NCI-H2081 (cell line): ENCODE measurements around the gene RPL37.
"Not testable (repeated sequence)": the region's sequence is repeated elsewhere in the genome, so short reads cannot be mapped to it uniquely, and the experiment has no call there.

Source experiments
- DNase-seq, 2 experiments: peaks; one replicate each; lab custom pipeline; 2025; lab: John Stamatoyannopoulos, UW

The RPL37 gene

GRCh38 chr5:40796487-40796889 is 38.5 kb downstream of the RPL37 start:
- DNase-seq = no peak

- not testable (repeated sequence) for DNase-seq
Observed at GRCh38 chr5:40794877-40795276, 40.1 kb downstream of the RPL37 start.

DNA sequence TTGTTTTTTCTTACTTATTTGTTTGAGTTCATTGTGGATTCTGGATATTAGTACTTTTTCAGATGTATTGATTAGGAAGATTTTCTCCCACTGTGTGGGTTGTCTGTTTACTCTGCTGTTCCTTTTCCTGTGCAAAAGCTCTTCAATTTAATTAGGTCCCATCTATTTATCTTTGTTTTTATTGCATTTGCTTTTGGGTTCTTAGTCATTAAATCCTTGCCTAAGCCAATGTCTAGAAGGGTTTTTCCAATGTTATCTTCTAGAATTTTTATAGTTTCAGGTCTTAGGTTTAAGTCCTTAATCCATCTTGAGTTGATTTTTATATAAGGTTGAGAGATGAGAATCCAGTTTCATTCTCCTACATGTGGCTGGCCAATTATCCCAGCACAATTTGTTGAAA is 40.7 kb downstream of the RPL37 start:
- not testable (repeated sequence) for DNase-seq

DNA sequence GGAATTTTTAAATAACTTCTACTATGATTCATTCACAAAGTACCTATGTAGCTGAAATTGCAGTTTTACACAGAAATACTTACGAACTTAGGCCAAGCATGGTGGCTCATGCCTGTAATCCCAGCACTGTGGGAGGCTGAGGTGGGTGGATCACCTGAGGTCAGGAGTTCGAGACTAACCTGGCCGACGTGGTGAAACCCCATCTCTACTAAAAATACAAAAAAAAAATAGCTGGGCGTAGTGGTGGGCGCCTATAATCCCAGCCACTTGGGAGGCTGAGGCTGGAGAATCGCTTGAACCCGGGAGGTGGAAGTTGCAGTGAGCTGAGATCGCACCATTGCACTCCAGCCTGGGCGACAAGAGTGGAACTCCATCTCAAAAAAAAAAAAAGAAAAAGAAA is 42.3 kb downstream of the RPL37 start:
- not testable (repeated sequence) for DNase-seq

DNA sequence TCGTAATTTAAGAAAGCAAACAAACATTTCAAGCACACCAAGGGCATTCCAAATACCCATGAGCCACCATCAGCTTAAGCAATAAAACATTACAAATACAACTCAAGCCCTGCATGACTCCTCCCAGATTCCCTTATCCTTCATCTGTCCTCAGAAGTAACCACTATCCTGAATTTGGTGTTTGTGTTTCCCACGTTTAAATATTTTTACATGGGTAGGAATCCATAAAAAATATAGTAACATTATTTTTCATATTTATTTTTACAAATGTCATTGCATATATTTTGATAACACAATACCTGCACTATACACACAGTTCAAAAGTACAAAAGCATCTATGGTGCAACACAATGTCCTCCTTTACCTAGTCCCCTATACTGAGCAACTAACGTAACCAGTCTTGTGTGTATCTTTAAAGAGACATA is 43.3 kb downstream of the RPL37 start:
- DNase-seq = no peak

- no peak for DNase-seq
Observed at GRCh38 chr5:40790947-40791593, 44.0 kb downstream of the RPL37 start.

DNA sequence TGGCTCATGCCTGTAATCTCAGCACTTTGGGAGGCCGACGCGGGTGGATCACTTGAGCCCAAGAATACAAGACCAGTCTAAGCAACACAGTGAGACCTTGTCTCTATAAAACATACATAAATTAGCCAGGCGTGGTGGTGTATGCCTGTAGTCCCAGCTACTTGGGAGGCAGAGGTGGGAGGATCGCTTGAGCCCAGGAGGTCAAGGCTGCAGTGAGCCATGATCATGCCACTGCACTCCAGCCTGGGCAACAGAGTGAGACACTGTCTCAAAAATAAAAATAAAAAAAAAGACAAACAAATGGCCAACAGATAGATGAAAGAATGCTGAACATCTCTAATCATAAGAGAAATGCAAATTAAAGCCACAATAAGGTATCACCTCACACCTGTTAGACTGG is 46.1 kb downstream of the RPL37 start:
- DNase-seq = not testable (repeated sequence)

- DNase-seq = no peak
Observed at GRCh38 chr5:40787986-40788385, 47.0 kb downstream of the RPL37 start.

- DNase-seq = not testable (repeated sequence)
Observed at GRCh38 chr5:40786664-40787063, 48.4 kb downstream of the RPL37 start.

DNA sequence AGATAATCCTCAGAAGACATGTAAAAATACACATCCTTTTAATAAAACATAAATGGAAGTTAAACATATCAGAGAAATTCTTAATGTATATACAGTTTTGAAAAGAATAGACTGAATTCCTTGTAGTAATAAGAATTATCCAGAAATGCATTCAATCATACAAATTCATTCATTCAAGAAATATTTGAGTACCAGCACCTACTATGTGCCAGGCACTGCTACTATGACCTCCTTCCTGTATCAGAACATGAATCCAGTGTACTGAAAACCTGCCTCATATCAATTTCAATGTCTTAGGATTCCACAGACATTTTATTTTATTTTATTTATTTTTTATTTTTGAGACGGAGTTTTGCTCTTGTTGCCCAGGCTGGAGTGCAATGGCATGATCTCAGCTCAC is 50.1 kb downstream of the RPL37 start:
- DNase-seq = no peak

DNA sequence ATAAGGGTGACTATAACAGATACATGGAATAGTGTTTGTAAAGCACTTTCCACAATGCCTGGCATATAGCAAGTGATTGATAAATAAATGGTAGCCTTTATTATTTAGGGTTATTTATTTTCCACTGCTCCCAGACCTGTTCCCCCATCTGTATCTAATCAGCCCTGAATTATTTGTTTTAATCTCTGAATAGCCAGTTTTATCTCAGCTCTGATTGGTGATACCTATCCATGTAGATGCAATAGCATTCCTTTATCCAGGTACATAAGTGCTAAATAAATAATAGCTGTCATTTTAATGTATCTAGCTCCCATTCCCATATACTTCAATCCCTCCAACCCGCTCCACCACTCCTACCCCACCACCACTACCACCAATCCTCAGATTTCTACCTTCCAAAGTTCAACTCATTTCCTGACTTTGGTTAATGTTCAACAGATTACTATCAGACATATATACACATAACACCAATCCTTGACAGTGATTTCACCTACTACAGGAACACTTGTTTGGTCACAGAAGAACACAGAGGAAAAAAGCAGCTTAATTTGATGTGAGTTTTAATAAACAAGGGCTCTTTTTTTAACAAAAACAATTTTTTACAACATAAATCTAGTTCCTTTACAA is 50.9 kb downstream of the RPL37 start:
- no peak for DNase-seq

GRCh38 chr5:40781843-40782409 is 53.1 kb downstream of the RPL37 start:
- no peak for DNase-seq

- no peak for DNase-seq
Observed at GRCh38 chr5:40780858-40781257, 54.2 kb downstream of the RPL37 start.

GRCh38 chr5:40780199-40780598 is 54.8 kb downstream of the RPL37 start:
- DNase-seq = no peak

DNA sequence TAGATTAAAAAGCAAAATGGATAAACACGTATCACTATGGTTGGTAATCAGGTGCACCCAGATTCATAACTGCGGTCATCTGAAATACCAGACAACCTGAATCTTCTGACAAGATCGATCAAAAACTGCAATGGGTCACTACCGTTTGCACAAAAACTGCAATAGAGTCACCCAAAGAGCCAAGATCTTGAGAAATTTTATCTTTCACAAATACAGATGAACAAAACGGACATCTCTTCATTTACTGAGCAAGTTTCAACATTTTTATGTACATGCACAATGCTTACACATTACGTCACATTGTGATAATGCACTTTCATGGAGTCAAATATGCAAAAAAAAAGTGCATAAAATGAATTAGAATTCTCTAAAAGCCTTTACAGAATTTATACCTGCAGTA is 55.5 kb downstream of the RPL37 start:
- no peak for DNase-seq

DNA sequence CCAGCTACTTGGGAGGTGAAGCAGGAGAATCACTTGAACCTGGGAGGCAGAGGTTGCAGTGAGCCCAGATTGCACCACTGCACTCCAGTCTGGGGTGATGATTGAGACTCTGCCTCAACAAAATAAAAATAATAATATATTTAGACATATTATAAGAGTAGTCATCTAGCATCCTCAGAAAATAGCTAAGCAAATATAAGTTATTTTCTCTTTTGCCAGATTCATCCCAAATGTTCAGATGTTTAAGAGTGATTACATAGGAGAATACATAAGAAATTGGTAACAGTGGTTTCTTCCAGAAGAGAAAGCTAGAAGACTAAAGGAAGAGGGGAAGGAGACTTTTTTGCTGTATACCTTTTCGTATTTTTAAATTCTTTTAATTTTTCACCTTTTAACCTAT is 56.9 kb downstream of the RPL37 start:
- DNase-seq = no peak

GRCh38 chr5:40776658-40776977 is 58.4 kb downstream of the RPL37 start:
- DNase-seq = no peak

DNA sequence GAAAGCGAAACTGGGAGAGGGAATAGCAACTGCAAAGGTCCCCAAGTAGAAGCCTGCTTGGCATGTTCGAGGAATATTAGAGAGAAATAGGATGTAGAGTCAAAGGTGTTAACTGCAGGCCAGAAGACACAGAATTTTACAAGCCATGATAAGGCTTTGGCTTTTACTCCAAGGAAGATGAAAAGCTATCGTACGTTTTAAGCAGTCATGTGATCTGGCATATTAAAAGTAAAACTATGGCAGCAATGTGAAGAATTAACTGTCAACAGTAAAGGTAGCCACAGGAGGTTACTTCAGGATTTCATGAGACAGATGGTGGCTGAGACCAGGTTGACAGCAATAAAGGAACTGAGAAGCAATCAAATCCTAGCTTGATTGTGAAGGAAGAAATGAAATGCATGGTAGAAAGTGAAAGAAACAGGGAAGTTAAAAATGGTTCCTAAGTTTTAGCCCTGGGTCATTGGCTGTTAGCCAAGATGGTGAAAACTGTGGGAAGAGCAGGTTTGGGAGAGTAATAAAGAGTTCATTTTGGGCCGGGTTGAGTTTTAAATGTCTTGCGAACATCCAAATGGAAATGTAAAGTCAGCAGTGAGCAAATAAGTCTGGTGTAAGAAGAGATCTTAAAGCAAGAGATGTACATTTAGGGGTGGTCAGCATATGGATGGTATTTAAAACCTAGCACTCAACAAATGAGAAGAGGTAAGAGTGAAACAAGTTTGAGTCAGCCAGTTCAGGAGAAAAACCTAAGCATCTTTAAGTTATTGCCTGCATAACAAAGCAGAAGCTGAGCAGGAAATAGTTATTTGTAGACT is 59.0 kb downstream of the RPL37 start:
- DNase-seq = no peak
